BJ (cell line): ENCODE measurements around the gene NHSL2. TPM values are rescaled to one million over a fixed set of nuclear protein-coding genes. Genes with fewer than 3 reads are reported as not detected.

Experiments
- CTCF ChIA-PET: fragments of 350-600 bp; formaldehyde crosslinking; extraction: SDS; loops from one replicate; lab custom pipeline; 2021; ENCODE audit warnings: antibody characterized with exemption, inconsistent platforms; lab: Yijun Ruan, JAX
- POLR2A ChIA-PET: fragments of 300-600 bp; sonication (Branson Sonifier 250); formaldehyde crosslinking; extraction: SDS; loops from one replicate; lab custom pipeline; 2021; ENCODE audit warnings: antibody characterized with exemption; lab: Charles Lee
- DNase-seq: peaks from one replicate; pipeline ENCODE4 v3.0.0-alpha.2; 2011; ENCODE audit warnings: low read depth
- H3K27me3 ChIP-seq: 2 replicates; pipeline ENCODE4 v1.6.0; 2011; ENCODE audit warnings: low read length; ENCODE audit not compliant: control insufficient read depth, insufficient read depth
- H3K36me3 ChIP-seq: 2 replicates; pipeline ENCODE4 v1.5.1; 2011; ENCODE audit warnings: low read length; ENCODE audit not compliant: control insufficient read depth, insufficient read depth
- H3K4me3 ChIP-seq: 2 replicates; pipeline ENCODE4 v1.5.1; 2011; ENCODE audit warnings: low read depth, mild to moderate bottlenecking, control low read depth, low read length
- polyA plus RNA-seq: library from polyadenylated mRNA; depleted of rRNA; stranded (reverse); fragments of >200 nt; gene quantifications from 2 replicates; pipeline ENCODE4 v1.2.3, GENCODE V29; 2011
- TF ChIP-seq, protein P1 (sequence below): IDR thresholded peaks from 2 replicates; pipeline ENCODE4 v1.5.1; 2011; ENCODE audit warnings: low read depth, mild to moderate bottlenecking, control low read depth, inconsistent platforms, low read length, moderate library complexity; ENCODE audit not compliant: insufficient read depth

The NHSL2 gene
- polyA plus RNA-seq, 1 experiment = 7.9 TPM

DNA sequence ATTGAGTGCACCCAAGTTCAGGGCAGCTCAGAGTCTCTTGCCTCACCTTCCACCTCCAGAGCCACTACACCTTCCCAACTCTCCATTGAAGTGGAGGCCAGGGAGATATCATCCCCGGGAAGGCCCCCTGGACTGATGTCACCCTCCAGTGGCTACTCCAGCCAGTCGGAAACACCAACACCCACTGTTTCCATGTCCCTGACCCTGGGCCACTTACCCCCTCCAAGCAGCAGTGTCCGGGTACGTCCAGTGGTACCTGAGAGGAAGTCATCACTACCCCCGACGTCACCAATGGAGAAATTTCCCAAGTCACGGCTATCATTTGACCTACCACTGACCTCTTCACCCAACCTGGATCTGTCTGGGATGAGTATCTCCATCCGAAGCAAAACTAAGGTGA, 228.9 kb downstream of the NHSL2 start:
- Histone ChIP-seq H3K36me3 (peaks cover 1% of the 10 kb centered on the region; the same call in 1 of the 2 replicates), H3K27me3 (no peaks in the 10 kb centered on the region), H3K4me3 (no peak overlapping the region)
- no peak for DNase-seq
- POLR2A ChIA-PET = no interaction called here
- TF ChIP-seq, protein P1, sequence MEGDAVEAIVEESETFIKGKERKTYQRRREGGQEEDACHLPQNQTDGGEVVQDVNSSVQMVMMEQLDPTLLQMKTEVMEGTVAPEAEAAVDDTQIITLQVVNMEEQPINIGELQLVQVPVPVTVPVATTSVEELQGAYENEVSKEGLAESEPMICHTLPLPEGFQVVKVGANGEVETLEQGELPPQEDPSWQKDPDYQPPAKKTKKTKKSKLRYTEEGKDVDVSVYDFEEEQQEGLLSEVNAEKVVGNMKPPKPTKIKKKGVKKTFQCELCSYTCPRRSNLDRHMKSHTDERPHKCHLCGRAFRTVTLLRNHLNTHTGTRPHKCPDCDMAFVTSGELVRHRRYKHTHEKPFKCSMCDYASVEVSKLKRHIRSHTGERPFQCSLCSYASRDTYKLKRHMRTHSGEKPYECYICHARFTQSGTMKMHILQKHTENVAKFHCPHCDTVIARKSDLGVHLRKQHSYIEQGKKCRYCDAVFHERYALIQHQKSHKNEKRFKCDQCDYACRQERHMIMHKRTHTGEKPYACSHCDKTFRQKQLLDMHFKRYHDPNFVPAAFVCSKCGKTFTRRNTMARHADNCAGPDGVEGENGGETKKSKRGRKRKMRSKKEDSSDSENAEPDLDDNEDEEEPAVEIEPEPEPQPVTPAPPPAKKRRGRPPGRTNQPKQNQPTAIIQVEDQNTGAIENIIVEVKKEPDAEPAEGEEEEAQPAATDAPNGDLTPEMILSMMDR = no peak
- CTCF ChIA-PET = interaction anchor here (1.3 kb wide), 1 partner anchor 12 kb away, joined by 4 read pairs; no protein-coding TSS in a partner anchor

DNA sequence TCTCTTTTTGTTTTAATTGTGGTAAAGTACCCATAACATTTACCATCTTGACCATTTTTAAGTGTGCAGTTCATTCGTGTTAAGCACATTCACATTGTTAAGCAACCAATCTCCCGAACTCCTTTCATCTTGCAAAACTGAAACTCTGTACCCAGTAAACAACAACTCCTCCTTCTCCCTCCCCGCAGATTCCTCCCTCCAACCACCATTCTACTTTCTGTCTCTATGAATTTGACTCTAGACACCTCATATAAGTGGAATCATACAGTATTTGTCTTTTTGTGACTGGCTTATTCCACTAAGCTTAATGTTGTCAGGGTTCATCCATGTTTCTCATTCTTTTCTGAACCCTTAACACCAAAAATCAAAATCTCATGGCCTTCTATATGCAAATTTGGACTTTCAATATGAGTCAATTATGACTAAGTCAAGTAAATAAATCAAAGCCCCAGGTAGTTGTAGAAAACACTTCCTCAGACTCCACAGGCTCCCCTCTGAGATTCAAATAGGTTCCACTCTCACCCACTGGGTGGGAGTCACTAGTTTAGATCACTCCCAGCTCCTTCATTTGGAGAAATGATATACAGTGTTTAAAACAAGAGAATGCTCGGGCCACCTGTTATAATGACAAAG, 230.8 kb downstream of the NHSL2 start:
- CTCF ChIA-PET = interaction anchor here (1.0 kb wide), 1 partner anchor 15 kb away, joined by 3 read pairs; no protein-coding TSS in a partner anchor

DNA sequence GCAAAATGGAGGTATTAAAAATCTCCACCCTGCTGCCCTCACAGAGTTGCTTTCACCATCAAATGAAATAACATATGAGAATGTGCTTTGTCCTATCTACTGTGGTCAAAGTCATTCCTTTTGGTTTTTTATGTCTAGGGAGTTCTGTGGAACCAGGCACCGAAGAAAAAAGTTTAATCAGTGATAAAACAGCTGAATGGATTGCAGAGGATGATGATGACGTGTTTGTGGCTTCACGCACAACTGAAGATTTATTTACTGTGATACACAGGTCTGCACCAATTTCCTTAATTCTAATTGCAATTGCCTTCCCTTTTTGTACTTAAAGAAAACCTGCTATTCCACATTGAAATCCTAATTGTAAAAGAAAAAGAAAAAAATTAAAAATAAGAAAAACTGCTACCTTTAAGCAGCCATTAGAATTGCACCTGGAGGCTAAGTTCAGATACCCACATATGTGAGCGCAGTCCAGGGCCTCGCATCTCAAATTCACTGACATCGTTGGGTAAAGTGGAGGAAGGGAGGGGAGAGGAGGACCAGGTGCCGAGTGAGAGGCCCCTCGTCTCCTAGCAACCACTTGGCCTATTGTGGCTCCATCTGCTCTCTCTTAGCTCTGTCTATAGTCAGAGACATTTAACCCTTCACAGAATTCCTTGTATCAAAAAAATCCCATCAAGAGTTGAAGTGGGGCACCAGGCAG, 231.6 kb downstream of the NHSL2 start:
- no peak for DNase-seq
- TF ChIP-seq, protein P1 = no peak
- CTCF ChIA-PET = interaction anchor here (1.4 kb wide), 1 partner anchor 22 kb away, joined by 3 read pairs; no protein-coding TSS in a partner anchor
- H3K36me3 ChIP-seq = peaks cover 1% of the 10 kb centered on the region; the same call in 1 of the 2 replicates
- H3K27me3 ChIP-seq = no peaks in the 10 kb centered on the region
- H3K4me3 ChIP-seq = no peak overlapping the region
- POLR2A ChIA-PET = no interaction called here

More for the DNA sequence above, 230.8 kb downstream of the NHSL2 start:
- TF ChIP-seq, protein P1 = no peak
- no peak overlapping the region for H3K4me3 ChIP-seq
- peaks cover 1% of the 10 kb centered on the region; the same call in 1 of the 2 replicates for H3K36me3 ChIP-seq
- H3K27me3 ChIP-seq = no peaks in the 10 kb centered on the region
- DNase-seq = no peak
- POLR2A ChIA-PET = no interaction called here

DNA sequence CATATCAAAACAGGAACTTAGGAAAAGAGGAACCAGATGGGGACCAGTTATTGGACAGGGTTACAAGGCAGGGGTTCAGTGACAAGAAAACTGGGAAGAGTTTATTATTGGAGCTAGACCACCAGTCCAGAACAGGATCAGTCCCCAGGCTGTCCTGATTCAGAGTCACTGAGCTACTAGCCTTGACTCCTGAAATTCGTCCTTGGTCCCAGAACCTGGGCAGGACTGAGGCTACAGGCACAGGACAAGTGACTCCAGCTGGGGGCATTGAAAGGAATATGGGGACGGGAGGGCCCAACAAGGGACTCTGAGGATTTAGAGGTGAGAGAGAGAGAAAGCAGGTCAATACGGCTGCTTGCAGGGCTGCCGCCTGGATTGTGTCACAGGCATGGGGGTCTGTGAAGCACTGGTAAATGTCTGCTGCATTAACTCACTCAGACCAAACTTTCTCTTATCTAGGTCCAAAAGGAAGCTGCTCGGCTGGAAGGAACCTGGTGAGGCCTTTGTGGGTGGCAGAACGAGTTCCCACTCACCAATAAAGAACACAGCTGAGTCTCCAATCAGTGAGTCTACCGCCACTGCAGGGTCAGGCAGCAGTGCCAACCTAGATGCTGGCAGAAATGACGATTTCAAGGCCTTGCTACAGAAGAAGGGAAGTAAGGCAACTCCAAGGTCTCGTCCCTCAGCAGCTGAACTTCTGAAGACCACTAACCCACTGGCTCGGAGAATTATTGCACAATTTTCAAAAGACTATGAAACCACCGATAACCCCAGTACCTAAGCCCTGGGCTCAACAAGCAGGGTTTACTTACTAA, 232.4 kb downstream of the NHSL2 start:
- Histone ChIP-seq H3K27me3 (no peaks in the 10 kb centered on the region), H3K4me3 (no peak overlapping the region), H3K36me3 (peaks cover 1% of the 10 kb centered on the region; the same call in 1 of the 2 replicates)
- POLR2A ChIA-PET = no interaction called here
- DNase-seq = no peak
- CTCF ChIA-PET = interaction anchor here (1.4 kb wide), 1 partner anchor 21 kb away, joined by 3 read pairs; no protein-coding TSS in a partner anchor
- TF ChIP-seq, protein P1 = no peak

DNA sequence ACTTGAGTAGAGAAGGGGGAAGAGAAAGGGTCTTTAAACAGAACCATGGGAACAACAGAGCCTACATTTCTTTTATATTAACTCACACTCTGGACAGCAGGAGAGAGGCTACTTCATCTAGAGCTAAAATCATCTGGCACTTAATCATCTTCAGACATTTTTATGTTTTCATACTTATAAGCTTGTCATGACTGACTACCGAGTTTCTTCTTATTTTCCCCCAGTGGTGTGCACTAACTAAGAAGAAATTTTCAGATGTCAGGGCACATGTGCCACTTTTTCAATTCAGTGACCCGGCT, 232.9 kb downstream of the NHSL2 start:
- ChIA-PET POLR2A (no interaction called here), CTCF (no interaction called here)
- no peaks in the 10 kb centered on the region for H3K27me3 ChIP-seq

More for the DNA sequence above, 232.9 kb downstream of the NHSL2 start:
- TF ChIP-seq, protein P1 = no peak
- 0 out of 2 replicates have a peak, but pooled peaks cover 1% of the 10 kb centered on the region for H3K36me3 ChIP-seq
- DNase-seq = no peak
- H3K4me3 ChIP-seq = no peak overlapping the region
